ENCODE measurements around the gene PPP2R2D. TPM values are rescaled to one million over a fixed set of nuclear protein-coding genes. Genes with fewer than 3 reads are reported as not detected.
"Not testable (repeated sequence)": the region's sequence is repeated elsewhere in the genome, so short reads cannot be mapped to it uniquely, and the experiment has no call there.

PPP2R2D gene
- total RNA-seq, 1 donor from 2014 or later, result 53.4 TPM

DNA sequence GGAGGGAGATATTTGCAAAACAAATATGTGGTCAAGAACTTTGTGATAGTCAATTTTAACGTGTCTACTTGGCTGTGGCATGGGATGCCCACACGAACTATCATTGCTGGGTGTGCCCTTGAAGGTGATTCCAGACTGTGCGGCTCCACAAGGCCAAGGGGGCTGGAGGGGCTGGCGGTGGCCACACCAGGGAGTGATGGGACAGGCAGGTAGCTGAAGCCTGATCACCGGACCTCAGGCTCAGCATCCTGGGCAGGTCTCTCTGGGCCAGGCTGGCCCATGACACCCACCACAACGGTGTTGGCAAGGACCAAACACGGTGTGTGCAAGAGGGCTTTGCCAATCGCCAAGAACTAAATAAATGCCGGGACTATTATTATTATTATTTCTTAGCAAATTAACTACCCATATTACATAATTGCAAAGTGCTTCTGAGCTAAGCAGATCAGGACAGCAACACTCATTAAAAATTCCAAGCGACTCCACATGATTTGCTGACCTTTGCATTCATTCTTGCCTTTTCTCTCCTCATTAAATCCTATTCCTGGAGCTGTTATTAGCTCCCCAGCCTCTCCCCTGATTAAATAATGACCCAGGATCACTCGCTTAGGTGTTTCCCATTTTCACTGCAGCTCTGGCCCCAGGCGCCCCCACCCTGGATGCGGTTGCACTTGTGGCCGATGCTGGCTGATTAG, 35.4 kb upstream of the PPP2R2D start:
- DNase-seq (ENCODE audit: low spot score in 2 of 2) (no peak), FAIRE-seq (no peak)

DNA sequence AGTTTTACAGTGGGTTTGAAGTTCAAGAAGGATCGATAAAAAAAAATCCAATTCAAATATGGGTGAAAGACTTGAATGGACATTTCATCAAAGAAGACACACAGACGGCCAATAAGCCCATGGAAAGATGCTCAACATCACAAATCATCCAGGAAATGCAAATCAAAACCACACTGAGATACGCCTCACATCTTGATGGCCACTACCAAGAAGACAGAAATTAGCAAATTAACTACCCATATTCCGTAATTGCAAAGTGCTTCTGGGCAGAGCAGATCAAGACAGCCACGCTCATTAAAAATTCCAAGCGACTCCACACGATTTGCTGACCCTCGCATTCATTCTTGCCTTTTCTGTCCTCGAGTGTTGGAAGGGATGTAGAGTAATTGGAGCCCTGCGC, 34.1 kb upstream of the PPP2R2D start:
- DNase-seq (ENCODE audit: low spot score in 2 of 2) (no peak), FAIRE-seq (no peak)

DNA sequence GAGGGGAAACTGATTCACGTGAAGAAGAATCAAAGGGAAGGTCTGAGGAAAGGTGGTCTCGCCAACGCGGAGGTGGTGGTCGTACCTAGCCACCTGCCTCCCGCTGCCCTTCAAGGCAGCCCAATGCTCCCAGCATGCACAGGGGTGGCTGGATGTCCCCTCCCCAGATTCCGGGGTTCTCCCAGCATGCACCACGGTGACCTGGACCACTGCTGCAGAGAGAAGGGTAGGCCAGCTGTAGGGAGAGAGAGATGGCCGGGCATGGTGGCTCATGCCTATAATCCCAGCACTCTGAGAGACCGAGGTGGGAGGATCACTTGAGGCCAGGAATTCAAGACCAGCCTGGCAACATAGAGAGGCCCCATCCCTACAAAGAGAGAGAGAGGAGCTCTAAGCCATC, 32.4 kb upstream of the PPP2R2D start:
- DNase-seq (ENCODE audit: low spot score in 2 of 2) (no peak), FAIRE-seq (no peak)

DNA sequence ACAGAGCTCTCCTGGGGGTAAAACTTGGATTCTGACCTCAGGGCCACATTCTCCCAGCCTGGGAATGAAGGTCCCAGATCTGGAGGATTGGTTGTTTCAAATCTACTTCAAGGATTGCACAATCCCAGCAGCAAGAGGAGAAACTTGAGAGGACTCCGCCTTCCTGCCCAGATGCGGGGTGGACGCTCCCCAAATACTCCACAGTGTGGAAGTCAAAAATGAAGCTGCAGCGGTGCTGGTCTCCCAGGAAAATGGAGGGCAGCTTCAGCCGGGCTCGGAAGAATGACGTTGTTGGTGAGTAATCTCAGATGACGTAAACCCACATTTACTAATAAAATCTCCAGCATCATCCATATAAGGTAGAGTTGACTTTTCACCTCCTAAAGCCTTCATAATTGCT, 31.5 kb upstream of the PPP2R2D start:
- DNase-seq (ENCODE audit: low spot score in 2 of 2) (no peak), FAIRE-seq (no peak)

DNA sequence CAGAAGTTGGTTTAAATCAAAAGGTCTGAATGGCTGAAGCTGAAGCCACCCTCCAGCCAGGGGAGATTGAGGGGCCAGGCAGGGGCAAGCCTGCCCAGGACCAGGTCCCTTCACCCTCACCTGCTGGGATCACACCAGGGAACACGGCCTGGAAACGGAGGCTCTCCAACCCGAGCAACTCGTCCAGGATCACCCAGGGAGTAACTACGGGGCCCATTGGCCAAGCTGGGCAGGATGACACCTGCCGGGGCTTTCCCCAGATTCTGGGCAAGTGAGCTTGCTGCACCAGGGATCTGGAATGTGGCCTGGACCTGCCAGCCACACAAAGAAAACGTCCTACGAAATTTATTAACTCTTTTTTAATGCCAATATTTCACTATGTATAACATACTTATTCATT, 30.4 kb upstream of the PPP2R2D start:
- DNase-seq (ENCODE audit: low spot score in 2 of 2), result no peak

DNA sequence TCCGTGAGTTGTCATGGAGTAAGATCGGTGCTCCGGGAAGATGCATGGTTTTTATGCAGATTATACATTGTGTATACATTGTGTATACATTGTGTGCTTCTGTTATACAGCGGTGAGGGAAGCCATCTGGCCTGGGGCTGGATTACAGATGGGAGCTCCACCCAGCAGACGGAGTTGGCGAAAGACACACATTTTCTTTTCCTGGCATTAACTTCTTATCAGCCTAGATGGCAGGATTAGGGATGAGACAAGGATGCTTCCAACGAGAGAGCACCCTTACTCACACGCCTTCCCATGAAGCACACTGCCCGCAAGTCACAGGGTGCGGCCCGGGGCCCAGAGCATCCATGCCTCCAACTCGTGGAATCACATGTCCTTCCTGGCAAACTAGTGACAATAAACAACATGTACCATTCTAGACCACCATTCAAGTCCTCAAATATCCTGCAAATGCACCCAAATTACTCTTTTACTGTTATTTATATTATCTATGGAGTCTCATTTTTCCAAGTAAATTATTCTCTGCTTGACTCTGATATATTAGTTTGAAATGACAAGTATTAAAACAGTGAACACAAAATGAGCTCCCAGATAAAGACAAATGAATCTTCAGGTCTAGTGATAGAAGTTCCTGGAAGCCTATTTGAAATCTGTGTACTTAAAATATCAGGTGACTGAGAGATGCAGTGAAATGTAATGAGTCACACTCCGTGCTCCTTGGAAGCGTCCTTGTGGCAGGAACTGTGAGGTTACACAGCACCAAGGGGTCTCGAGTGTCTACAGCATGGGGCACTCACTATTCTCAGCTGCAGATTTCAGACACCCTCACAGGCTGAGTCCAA, 29.8 kb upstream of the PPP2R2D start:
- no peak for FAIRE-seq
- DNase-seq (ENCODE audit: low spot score in 2 of 2), result no peak

More for the DNA sequence above, 30.4 kb upstream of the PPP2R2D start:
- no peak for FAIRE-seq

DNA sequence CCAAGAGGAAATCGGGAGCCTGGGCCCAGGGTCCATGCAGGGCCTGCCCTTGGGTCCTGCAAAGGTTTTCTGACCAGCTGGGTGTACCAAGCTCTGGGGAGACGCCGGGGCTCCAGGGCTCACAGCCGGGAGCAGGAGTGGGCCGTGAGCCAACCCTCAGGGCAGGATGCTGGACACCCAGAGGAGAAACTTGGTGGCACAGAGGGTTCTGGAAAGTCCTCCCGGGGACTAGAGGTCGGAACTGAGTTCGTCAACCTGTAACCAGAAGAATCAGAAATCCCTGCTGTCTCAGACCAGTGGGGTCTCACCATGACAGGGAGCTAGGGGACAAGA, 29.2 kb upstream of the PPP2R2D start:
- FAIRE-seq (no peak), DNase-seq (ENCODE audit: low spot score in 2 of 2) (no peak)

DNA sequence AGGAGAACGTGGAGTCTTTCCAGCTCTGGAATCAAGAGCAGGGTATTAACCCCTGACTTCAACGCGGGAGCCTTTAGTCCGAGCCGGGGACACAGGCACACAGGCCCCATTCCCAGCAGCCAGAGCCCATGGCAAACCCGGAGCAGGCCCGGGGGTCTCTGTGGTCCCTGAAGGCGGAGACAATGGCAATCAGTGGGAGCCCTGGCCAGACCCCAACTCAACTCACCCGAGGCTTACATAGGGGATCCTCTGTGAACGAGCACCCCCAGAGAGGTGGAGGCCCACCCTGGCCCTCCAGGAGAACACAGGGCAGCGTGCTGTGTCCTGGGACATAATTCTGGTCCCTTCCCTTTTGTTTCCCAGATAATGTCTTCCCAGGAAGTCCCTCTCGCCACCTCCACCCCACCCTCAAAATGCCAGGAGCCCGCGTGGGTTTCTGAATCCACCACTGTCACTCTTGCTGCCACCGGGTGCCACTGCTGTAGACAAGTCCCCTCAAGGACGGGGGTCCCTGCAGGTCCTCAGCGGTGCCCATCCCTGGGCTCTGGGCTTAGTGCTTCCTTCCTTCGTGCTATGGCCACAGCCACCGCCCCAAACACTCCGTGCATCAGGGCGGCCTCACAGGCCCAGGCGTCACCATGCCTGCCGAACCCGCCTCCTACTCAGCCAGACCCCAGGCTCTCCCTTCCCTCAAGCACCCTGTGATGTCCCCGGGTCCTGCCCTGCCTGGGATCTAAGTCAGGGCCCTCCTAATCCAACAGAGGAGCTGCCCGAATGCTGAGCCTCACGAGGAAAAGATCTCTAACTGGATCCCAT, 28.6 kb upstream of the PPP2R2D start:
- FAIRE-seq, result no peak
- no peak for DNase-seq (ENCODE audit: low spot score in 2 of 2)

DNA sequence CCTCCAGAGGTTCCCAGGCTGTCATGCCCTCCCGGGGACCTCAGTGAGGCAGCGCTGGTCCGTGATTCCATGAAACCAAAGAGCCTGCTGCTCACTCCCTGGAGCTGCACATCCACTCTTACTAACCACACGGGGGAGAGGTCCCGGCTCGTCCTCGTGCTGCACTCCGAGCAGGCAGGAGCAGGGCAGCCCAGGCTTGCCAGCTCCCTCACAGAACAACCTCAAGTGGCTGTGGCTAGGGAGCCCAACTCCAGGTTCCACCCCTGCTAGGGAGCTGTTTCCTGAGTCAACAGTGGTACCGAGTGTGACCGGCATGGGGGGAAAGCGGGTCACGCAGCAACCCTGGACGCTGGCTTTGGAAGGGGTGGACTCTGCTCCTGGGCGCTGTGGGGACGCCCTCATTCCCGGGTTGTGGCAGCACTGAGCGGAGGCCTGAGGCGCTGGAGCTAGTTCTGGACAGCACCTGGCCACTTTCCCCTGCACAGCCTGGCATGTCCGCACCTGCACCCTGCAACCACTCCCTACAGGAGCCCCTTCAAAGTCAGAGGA, 27.9 kb upstream of the PPP2R2D start:
- DNase-seq (ENCODE audit: low spot score in 2 of 2), result no peak
- no peak for FAIRE-seq

DNA sequence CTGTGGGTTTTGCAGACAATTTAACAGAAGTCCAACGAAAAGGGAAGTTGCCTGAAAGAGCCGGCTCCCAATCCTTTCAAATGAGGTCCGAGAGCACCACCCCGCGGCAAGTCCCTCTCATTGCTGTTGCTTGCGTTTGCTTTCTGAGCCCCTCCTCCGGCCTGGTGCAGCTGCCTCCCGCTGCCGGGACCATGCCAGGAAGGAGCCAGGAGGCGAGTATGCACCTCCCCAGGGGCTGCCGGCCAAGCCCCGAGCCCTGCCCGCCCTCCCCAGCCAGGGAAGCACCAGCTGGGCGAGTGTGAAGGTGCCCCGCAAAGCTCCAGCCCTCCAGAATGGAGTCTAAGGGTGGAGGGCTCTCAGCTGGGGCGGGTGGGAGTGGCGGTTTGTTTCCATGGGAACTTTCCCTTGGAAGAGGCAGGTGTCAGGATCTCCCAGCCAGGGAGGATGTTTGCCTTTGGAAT, 25.8 kb upstream of the PPP2R2D start:
- DNase-seq (ENCODE audit: low spot score in 2 of 2), result peak; percentile 72 to 87
- no peak for FAIRE-seq

DNA sequence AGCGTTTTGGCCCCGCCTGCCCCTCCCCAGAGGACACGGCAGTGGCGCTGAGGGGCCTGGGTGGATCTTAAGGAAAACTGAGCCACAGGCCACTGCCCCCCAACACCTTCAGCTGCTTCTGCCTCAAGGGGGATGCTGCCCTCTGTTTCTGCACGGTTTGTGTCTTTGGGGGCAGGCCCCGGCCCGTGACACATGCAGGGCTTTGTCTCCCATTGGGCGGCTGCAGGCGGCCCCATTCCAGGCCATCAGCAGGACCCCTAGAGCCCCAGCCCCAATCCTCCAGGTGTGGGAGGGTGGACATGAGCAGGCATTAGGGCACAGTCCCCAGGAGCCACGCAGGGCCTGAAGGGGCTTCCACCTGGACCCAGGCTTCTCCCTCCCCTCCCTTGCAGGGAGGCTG, 25.3 kb upstream of the PPP2R2D start:
- FAIRE-seq, result no peak
- DNase-seq (ENCODE audit: low spot score in 2 of 2), result no peak

DNA sequence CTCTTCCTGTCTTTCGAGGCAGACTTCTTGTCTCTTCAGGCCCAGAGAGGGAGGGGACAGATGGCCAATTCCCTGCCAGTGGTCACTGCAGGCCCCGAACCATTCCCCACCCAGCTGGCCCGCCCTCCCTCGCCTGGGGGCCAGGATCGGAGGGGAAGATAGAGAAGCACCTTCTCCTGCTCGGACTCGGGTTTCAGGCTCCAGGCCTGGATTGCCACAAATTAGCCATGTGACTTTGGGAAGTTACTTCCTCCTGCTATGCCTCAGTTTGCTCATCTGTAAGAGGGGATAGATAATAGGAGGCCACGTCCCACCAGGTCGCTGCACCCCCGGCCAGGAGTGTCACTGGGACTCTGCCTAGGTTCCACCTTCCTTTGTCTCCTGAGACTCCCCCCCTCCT, 24.8 kb upstream of the PPP2R2D start:
- no peak for DNase-seq (ENCODE audit: low spot score in 2 of 2)
- FAIRE-seq, result no peak

DNA sequence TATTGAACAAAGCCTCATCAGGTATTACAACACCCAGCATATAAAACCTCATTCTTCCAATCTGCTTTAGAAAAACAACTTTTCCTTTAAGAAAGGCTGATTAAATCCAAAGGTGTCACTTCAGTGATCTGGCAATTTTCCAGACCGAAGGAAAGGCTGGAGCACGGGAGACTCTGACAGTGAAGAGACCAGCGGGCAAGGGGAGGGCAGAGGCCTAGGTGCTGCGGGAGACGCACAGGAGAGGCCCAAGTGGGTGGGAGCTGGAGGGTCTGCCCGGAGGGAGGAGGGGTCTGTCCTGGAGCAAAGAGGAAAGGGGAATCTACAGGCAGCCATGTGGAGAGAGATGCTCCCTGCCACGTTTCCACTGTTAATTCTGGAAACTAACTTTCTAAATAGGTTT, 24.3 kb upstream of the PPP2R2D start:
- DNase-seq (ENCODE audit: low spot score in 2 of 2) (no peak), FAIRE-seq (no peak)

DNA sequence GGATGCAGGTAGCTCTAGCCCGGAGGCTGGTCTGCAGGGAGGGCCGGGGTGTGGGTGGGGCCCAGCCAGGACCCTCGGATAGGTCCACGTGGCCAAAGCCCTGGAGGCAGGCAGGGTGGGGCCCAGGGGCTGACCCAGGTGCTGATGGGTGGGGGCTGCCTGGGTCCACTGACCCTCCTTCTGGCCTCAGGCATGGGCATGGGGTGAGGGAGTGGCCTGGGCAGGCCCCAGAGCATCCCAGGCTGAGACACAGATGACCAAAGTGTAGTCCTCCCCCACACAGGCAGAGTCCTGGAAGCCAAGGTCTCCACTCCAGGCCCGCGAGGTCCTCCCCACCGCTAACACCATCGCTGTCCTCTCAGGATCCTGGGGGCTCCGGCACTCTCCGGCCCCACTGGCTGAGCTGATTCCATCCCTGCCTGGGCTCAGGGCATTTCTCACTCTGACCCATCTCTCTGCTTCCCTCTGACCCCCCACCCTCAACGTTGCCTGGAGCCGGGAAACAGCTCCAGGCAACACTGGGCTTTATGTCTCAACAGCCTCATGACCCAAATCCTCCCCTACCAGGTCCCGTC, 20.7 kb upstream of the PPP2R2D start:
- FAIRE-seq, result no peak

DNA sequence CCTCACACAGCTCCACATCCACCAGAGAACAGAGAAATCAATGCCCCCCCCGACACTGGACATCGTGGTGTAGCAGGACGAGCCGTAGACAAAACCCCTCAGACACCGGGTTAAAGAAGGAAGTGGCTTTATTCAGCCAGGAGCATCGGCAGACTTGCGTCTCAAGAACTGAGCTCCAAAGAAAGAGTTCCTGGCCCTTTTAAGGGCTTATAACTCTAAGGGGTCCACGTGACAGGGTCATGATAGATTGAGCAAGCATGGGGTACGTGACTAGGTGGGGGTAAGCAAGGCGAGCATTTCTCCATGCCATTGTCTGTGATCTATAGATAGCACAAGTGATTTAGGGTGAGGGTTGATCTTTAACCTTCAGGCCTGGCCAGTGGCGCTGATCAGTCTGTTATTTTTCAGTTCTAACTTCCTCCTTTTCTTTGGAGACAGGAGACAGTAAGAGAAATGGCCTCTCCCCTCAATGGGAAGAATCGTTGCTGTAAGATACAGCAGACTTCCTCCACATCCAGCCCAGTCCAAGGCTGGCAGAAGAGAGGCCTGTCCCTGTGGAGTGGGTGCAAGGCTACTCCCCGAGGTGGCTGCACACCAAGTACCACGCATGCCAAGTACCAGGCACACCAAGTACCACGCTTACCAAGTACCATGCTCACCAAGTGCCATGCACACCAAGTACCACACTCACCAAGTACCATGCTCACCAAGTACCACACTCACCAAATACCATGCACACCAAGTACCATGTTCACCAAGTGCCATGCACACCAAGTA, 19.5 kb upstream of the PPP2R2D start:
- FAIRE-seq (no peak), DNase-seq (ENCODE audit: low spot score in 2 of 2) (no peak)

More for the DNA sequence above, 20.7 kb upstream of the PPP2R2D start:
- DNase-seq (ENCODE audit: low spot score in 2 of 2), result no peak

DNA sequence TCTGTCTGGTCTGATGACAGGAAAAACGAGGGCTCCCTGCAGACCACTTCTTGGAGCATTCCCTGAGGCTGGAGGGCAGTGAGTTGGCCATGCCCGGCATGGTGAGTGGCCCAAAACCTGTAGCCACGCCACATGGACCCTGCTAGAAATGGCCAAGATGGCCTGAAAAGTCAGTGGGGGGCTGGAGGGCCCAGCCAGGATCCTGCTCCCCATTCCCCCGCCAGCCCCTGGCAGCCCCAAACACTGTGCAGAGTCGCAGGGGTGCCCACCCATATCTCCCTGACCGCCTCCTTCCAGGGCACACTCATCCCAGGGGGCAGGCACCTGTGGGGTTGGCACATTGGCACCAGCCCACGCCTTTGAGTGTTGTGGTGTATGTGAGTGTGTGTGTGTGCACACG, 18.7 kb upstream of the PPP2R2D start:
- no peak for FAIRE-seq
- no peak for DNase-seq (ENCODE audit: low spot score in 2 of 2)

DNA sequence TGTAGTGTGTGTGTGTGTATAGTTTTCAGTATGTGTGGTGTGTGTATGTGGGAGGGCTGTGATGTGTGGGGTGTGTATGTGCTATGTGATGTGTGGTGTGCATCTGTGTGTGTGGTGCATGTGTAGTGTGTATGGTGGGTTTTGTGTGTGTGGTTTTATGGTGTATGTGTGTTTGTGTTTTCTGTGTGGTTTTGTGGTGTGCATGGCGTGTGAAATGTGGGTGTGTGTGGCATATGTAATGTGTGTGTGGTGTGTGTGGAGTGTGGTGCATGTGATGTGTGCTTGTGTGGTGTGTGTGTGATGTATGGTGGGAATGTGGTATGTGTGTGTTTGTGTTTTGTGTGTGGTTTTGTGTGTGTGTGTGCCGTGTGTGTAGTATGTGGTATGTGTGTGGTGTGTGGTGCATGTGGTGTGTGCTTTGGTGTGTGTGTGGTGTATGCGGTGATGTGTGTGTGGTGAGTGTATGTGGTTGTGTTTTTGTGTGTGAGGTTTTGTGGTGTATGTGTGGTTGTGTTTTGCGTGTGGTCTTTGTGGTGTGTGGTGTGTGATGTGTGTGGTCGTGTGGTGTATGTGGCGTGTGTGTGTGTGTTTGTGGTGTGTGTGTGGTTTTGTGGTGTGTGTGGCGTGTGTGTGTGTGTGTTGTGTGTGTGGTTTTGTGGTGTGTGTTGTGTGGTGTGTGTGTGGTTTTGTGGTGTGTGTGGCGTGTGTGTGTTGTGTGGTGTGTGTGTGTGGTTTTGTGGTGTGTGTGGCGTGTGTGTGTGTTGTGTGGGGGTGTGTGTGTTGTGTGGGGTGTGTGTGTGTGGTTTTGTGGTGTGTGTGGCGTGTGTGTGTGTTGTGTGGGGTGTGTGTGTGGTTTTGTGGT, 18.0 kb upstream of the PPP2R2D start:
- no peak for FAIRE-seq
- no peak for DNase-seq (ENCODE audit: low spot score in 2 of 2)

DNA sequence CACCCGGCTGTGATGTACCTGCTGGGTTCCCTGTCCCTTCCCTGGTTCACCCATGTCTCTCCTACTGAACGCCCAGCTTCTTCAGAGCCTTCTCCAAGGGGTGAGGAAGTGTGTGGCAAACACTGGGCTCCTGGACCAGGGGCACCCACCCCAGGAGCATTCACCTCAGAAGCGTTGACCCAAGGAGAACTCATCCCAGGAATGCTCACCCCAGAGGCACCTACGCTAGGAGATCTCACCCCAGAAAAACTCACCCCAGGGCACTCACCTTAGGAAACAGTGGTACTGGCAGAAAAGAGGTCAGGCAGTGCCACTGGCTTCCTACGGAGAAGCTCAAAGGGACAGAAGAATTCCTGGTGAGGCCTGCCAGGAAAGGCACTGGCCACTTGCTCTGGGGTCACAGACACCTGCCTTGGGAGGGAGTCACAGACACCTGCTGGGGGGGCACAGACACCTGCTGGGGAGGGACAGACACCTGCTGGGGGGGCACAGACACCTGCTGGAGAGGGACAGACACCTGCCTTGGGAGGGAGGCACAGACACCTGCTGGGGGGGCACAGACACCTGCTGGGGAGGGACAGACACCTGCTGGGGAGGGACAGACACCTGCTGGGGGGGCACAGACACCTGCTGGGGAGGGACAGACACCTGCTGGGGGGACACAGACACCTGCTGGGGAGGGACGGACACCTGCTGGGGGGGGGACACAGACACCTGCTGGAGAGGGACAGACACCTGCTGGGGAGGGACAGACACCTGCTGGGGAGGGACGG, 17.0 kb upstream of the PPP2R2D start:
- not testable (repeated sequence) for FAIRE-seq; DNase-seq (ENCODE audit: low spot score in 2 of 2)

Measured in frontal cortex (tissue), 4 donors.